Measurements from ENCODE around the gene WDR93.

WDR93 gene

DNA sequence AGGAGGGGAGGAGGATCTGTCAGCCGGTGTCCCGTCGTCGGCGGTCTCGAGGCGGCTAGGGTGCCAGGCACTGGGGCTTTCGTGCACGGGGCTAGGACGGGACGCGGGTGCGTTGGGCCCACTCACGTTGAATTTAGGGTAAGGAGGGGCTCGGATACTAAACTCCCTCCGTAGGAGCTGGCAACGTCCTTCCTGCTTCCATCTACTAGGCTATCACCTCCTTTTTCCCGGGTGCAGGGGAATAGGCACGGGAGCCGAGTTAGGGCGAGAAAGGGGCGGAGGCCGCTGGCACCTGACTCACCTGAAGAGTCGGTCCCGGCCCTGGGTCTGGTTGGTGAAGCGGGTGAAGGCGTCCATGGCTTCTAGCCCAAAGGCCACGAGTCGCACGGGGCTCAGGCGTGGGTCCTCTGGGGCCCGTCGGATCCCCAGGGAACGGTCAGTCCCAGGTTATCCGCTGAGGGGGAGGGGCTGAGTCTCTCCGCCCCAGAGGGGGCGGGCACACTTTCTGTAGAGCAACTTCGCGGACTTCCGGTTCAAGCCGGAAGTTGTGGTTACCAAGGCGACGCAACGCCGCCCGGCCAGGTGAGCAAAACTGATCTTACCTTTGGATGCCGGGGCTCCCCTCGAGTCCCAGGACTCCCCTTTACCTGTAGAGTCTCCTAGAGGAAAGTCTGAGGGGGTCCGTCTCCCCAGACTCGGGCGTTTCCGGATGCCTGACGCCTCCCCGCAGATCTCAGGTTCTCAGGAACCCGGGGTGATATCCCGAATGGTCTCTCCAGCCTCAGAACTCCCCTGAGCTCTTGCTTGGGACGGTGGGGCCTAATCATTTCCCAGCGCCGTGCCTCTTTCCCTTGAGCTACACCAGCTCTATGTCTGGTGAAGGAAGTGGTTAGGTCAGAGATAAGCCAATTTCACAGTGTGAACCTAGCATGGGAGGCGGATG is at the start of gene WDR93, which contains the start of gene PEX11A:
WDR93 (plus strand) TSS at position 536 of the 943 bp plus-strand sequence. CDS start 10,936 bp downstream, outside the sequence.
PEX11A (minus strand) TSS at position 479 of the 943 bp plus-strand sequence; CDS start at position 357, 122 bp downstream.
- DNase-seq, result peak; percentile 55

DNA sequence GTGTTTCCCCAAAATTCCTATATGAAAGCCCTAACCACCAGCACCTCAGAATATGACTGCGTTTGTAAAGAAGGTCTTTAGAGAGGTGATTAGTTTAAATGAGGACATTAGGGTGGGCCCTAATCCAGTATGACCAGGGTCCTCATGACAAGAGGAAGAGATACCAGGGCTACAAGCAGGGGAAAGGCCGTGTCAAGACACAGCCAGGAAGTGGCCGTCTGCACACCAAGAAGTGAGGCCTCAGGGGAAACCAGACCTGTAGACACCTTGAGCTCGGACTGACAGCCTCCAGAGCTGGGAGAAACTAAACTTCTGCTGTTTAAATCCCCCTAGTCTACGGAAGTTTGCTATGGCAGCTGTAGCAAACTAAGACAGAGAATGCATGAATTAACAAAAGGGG is 49.6 kb upstream of the WDR93 start:
- DNase-seq, result no peak

DNA sequence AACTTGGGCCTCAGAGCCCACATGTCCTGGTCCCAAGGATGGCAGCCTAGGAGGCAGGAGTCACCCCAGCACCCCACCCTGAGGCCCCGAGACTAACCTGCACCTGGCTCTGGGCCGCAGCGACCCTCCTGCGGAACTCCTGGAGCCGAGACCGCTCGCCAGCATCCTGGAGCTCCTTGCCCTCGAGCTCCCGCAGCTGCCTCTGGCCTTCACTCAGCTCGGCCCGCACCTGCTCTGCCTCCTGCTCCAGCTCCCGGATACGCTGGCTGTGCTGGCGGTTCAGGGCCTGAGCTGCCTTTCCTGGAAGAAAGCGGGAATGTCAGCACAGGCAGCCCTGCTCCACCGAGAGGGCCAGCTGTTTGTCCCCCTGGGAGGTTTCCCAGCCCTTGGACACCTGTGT is 48.5 kb upstream of the WDR93 start:
- no peak for DNase-seq

DNA sequence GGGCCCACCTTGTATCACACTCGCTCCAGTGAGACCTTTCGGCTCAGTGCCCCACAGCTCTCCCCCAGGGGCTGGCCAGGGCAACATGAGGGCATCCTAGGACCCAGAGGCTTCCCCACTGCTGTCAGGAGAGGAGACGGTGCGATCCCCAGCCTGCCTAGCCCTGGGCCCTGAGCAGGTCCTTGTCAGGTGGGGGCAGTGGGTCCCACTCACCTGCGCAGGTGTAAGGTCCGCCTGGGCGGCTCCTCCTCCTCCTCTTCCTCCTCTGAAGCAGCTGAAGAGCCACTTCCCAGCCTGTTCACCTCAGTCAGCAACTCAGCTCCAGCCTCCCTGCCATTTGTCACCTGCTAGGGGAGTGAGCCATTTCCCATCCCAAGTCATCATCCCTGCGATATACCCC is 44.9 kb upstream of the WDR93 start:
- DNase-seq, result no peak

DNA sequence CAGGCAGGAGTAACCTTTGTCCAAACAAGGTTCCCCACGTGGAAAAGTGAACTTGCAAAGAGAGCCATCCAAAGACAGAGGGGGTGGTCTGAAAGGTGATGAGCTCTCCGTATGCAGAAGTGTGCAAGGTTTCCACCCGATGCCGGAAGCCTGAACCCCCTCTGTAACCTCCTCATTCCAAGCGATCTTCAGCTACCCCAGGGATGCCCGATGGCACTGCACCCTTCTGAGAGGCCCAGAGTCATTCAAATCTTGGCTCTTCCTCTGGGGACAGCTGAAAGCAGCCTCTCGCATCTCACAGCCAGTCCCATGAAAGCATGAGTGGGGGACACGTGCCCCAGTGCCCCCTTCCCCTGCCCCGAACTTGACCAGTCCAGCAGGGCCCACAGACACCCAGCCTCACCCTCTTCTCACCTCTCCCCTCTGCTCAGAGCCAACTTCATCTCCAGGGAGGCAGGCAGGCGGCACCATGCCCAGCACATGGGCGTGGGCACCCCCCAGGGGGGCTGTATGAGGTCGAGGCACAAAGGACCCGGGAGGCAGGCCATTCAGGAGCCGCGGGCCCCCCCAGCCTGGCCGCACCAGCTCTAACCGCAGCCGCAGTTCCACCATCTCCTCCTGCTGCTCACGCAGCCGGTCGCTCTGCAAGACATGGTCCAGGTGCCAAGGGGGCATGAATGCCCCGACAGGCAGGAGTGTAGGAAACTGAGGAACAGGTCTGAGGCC is 44.0 kb upstream of the WDR93 start:
- DNase-seq, result no peak

DNA sequence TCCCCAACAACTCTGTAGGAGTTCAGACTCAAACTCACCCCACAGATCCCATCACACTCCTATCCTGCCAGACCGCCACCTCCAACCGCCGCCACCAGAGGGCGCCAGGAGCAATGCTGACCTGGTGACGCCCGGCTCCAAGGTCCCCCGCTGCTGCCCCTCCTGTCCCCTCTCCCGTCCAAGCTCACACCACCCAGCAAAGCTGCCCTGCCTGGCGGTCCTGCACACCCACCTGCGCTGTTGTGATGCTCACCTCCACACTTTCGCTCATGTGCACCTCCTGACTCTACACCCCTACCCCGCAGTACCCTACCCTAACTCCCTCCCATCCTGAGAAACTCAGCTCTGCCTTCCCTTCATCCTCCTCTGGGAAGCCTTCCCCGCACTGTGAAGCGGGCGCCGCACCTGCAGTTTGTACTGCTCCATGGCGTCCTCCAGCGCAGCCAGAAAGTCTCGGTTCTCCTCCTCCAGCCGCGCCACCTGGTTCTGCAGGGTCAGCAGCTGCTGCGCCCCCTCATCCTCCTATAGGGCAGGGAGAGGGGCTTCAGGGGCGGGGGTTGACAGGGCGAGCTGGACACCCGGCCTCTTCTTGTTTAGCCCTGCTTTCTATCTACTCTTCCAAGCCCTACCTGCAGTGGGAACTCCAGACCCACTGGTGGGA is 43.3 kb upstream of the WDR93 start:
- DNase-seq, result no peak

DNA sequence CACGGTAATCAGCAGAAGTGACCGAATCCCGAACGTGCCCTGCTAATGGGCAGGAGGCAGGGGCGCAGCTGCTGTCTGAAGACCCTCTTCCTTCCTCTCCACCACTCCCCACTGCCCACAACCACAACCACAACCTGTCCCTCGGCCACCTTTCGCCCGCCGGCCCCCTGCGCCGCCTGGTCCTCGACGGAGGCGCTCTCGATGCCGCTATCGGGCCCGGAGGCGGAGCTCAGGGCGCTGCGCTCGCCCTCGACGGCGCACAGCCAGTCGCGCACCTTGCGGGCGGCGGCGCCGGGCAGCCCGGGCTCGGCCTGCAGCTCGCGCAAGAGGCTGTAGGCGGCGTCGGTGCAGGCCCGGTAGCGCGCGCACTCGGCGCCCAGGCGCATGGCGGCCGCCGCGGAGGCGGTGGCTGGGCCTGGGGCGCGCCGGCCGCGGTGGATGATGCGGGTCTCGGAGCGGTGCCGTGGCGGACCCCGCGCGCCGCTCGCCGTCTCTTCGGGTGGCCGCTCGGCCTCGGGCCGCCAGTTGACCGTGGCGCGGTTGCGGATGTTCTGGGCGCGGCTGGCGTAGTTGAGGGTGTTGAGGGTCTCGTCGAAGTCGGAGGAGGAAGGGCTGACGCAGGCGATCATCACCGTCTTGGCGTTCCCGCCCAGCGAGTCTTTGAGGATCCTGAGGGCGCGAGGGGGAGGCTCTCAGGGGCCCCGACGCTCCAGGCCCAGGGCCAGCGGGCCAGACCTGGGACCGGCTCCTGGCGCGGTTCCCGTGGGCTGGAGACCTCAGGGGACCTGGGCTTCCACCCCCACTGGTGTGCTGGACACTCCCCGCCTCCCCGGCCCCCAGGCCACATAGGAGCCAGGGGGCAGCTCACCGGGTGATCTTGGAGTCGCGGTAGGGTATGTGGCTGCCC is 42.3 kb upstream of the WDR93 start:
- no peak for DNase-seq

DNA sequence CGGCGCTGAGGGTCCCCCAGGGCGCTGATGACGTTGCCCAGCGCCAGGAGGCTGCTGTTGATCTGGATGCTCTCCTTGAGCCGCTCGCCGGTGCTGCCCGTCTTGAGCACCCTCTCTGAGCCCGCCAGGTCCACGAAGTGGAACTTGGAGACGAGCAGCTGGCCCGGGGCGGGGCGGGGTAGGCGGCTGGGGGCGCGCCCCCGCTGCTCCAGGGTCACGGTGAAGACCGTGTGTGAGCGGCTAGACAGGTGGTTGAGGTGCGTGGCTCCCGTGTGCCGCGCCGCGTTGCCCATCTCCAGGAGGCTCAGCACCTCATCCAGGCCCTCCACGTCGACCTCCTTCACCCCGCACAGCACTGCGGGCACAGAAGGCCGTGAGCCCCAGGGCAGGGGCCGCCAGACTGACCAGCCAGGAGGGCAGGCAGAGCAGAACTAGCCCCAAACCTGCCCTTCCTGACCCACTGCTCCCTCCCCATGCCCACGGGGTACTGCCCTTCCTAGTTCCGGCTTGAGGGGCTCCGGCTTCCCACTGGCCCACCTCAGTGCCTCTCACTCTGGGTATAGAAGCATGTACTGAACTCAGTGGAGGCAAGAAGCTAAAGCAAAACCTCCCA is 41.5 kb upstream of the WDR93 start:
- no peak for DNase-seq

DNA sequence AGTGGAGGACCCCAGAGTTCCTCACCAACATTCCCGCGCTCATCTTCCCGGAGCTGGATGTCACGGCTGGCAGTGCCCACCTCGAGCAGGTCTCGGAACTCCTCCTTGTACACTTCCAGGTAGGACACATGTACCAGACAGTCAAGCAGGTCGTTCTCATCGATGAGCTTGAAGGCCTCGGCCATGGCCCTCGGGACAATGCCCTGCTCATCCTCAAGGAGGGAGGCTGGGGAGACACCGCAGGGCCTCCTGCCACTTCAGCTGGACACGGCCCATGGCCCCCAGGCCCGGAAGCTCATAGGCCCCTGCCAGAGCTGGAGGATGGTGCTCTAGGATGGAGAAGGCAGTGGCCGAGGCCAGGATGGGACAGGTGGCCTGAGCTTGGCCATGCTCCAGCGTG is 40.9 kb upstream of the WDR93 start:
- DNase-seq, result no peak

DNA sequence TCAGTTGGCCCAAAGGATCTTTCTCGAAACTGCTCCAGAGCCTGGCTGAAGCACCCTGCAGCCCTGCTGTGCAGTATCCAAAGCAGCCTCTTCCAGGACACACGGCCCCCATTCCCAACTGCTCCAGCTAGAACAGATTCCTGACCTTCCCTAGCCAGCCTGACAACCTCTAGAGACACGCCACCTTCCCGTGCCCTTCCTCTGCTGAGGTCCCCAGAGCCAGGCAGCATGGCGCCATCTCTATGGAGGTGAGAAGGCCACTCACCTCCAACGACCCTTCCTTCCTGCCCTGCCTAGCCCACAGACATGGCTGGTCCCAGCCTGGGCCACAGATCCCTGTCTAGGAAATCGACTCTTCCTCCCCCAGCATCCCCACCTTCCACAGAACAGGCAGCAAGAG is 38.5 kb upstream of the WDR93 start:
- no peak for DNase-seq

DNA sequence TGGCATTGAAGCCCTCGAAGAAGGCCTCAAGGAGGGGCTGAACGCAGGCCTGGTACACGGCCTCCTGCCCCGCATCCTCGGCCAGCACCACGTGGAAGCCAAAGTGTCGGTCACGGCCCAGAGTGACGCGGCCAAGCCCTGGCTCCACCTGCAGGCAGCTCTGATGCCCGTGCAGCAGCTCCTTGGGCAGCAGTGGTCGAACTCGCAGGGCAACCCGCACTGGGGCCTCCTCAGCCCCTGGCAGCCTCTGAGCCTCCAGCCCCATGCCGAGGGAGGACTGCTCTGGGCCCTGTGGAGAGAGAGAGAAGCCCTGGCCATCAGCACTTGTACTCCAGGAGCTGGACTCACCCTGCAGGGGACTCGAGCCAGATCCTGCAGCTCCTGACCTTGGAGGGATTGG is 37.9 kb upstream of the WDR93 start:
- DNase-seq, result no peak

DNA sequence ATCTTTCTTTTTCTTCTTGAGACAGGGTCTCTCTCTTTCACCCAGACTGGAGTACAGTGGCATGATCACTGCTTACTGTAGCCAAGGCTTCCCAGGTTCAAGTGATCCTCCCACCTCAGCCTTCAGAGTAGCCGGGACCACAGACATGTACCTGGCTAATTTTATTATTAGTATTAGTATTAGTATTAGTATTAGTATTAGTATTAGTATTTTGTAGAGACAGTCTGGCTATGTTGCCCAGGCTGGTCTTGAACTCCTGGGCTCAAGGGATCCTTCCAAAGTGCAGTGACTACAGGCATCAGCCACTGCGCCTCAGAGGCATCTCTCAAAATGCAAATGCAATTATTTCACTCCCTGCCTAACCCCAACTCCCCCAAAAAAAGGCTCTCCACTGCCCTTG is 37.0 kb upstream of the WDR93 start:
- no peak for DNase-seq

DNA sequence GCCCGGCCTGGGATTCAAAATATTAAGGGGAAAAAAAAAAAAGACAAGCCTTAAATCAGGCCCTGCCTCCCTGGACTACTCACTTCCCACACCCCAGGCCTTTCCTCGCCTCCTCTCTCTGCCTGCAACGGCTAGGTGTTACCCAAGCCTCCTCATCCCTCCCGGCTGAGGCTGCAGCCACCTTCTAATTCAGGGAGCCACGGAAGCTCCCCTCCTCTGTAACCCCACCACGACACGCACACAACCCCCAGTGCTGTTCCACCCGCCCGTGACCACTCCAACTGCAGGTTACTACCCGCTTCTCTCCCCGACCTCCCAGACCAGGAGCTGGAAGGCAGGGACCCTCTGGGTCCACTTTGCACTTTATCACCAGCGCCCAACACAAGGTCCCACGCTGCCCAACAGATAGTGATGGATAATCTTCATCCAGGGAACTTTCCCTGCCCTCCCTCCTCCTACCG is 36.3 kb upstream of the WDR93 start:
- no peak for DNase-seq

DNA sequence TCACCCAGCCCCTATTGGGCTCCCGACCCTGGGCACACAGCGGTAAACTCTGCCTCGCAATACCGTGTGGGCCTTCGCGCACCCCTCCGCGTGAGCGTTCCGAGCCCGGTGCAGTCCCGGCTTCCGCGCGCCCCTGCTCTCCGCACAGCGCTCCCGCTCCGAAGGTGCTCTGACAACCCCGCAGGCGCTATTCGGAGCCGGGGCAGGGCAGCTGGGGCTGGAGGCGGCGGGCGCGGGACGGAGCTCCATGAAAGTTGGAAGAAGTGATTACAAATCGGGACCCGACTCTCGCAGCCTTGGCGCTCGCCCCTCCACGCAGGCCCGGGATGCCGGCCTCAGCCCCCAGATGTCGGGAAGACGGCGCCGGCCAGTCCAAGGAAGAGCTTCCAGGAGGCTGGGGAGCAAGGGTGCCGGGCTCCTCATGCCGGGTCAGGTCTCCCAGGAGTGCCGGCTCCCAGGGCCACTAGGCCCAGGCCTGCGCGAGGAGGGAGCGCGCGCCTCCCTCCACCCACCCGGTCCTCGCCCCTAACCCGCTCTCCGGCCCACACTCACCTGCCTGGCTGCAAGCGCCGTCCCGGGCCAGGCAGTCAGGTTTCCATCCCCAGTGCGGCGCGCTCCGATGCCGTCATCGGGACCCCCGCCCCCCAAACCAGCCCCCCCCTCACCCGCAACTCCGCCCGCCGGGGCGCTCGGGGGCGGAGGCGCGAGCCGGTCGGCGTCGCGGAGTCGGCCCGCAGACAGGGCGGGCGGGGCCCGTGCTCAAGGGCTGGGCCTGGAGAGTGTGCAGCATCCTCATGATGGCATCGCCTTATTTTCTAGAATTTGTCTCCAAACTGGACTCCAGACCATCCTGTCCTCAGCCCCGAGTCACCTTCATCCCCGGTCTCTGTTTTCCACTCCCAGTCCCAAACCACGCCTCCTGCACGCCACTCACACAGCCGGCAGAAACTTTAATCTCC is 35.5 kb upstream of the WDR93 start, which contains the start of gene KIF7:
KIF7 (minus strand) TSS at position 621 of the 959 bp plus-strand sequence. CDS start 2,537 bp downstream, outside the sequence.
- no peak for DNase-seq

DNA sequence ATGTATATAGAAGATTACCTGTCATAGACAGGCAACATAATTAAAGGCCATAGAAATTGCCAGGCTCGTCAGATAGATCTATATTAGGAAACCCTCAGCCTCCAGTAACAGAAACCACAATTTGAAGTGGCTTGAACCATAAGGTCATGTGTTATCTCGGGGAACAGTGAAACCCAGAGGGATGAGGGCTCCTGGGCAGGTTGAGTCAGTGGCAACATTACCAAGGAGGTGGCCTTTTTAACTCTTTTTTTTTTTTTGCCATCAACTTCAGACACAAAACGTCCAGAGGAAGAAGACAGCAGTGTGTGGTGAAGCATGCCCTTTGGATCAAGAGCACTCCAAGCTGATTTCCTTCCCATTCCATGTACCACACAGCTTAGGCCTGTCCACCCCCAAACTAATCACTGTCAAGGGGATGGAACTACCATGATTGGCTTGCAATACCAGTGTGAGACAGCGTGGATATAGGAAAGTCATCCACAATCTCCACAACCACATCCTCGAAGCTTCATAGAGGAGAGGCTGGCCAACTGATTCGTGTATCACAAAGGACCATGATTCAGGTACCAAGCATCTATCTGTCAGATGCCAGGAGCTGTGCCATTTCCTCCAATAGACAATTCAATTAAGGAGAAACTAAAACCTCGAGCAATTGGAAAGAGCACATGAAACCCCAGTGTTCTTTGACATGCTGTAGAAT is 34.3 kb upstream of the WDR93 start:
- peak; percentile 22 for DNase-seq

DNA sequence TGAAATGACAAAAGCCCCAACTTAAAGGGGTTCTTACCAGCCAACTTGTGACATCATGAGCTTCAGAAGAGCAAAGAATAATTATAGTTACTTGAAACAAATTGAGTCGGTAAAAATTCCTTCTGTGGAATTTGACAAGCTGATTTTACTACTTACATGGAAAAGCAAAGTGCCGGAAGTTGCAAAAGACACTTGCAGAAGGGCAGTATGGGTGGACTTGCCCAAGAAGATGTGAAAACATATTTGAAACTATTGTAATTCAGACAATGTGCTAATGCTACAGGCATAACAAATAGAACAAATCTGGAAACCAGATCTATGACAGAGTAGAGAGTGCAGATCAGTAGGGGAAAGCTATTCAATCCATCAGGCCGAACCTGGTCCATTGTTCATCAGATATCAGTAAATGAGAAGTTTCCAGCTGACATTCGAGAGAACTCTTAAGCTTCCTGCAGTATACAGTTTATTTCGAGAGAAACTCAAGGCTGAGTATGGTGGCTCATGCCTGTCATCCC is 32.9 kb upstream of the WDR93 start:
- DNase-seq, result no peak

DNA sequence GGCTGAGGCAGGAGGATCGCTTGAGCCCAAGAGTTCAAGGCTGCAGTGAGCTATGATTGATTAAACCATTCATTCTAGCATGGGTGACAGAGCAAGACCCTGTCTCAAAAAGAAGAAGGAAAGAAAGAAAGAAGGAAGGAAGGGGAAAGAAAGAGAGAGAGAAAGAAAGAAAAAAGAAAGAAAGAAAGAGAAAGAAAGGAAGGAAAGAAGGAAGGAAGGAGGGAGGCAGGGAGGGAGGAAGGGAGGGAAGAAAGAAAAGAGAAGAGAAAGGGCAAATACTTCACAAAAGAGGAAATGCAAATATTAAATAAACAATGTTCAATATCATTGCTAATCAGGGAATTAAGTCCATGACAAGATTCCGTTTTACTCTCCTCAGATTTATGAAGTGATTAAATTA is 31.3 kb upstream of the WDR93 start:
- DNase-seq, result no peak

DNA sequence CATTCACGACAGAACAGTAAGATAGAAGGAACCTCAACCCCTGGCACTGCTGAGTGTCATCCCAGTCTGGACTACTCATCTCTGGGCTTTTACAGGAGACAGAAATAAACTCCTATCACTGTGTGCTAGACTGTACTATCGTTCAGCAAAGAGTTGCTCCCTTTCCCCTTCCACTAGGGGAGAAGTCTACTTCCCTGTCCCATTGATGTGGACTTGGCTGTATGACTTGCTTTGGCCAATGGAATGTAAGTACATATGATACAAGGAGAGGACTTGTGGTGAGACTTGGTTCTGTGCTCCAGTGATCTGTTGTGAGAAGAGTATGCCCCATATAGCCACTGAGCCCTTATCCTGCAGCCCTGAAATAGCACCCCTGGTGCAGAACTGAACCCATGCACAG is 30.1 kb upstream of the WDR93 start:
- no peak for DNase-seq

DNA sequence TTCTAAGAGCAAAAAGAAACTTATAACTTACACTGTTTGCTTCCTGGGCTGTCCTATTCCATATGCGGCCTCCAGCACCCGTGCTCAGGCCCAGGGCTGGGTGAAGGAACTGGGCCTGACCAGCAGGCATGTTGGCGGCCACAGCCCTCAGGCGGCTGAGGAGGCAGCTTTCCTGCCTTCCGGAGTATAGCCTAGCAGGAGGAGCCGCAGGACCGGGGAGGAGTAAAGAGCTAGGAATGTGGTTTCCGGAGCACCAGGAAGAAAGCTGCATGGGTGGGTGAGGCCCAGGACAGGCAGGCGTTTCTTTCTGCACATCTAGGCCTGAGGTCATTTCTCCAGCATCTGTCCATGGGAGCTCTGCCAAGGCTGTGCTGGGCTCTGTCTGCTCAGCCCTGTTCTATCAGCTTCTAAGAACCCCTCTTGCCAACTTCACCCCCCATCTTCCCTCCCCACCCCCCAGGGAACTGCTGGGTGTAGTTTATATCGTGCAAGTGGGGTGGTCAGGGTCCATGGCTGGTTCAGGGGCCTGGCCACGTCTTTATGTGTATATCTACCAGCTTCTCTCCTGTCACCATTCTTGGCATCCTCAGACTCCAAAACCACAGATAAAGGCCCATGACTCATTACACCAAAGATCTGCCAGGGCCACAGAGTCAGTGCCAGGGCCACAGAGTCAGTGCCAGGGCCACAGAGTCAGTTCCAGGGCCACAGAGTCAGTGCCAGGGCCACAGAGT is 27.6 kb upstream of the WDR93 start:
- DNase-seq, result no peak

Data from MV-4-11 (cell line).